Body of pancreas (tissue), 4 donors: ENCODE measurements around the gene KLHL29.

ENCODE experiments used
- POLR2A ChIP-seq, 3 donors: fragments of 450-650 bp; IDR thresholded peaks; one replicate each; pipeline ENCODE4 v1.6.1; 2016; ENCODE audit warnings: antibody characterized with exemption in 3 of 3, mild to moderate bottlenecking in 2 of 3
- TF ChIP-seq, protein P1 (sequence below), 7 experiments: fragments of 450-650 bp in 4 of 7; fragments of 200-600 bp in 3 of 7; sonication (generic) in 3 of 7; IDR thresholded peaks; one replicate each; pipeline ENCODE4 v1.5.1; 2016 to 2019; ENCODE audit warnings: antibody characterized with exemption in 7 of 7

DNA sequence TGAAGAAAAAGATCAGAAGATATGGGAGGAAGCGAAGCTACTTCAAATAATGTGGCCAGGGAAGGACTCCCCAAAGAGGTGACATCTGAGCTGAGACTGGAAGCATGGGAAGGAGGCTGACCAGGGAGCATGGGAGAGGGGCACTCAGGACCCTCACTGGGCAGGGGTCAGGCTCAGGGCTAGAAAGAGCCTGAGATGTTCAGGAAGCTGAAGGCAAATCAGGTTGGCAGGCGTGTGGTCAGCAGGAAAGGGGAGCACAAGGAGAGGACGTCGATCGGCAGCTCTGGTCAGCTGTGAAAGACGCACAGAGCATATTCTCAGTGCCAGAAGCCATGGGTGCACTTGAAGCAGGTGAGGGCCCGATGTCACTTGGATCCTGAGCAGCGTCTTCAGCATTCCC is 38.2 kb upstream of the KLHL29 start:
- TF ChIP-seq POLR2A (IDR thresholded peaks at IDR 0.05), result no peak
- TF ChIP-seq, protein P1, sequence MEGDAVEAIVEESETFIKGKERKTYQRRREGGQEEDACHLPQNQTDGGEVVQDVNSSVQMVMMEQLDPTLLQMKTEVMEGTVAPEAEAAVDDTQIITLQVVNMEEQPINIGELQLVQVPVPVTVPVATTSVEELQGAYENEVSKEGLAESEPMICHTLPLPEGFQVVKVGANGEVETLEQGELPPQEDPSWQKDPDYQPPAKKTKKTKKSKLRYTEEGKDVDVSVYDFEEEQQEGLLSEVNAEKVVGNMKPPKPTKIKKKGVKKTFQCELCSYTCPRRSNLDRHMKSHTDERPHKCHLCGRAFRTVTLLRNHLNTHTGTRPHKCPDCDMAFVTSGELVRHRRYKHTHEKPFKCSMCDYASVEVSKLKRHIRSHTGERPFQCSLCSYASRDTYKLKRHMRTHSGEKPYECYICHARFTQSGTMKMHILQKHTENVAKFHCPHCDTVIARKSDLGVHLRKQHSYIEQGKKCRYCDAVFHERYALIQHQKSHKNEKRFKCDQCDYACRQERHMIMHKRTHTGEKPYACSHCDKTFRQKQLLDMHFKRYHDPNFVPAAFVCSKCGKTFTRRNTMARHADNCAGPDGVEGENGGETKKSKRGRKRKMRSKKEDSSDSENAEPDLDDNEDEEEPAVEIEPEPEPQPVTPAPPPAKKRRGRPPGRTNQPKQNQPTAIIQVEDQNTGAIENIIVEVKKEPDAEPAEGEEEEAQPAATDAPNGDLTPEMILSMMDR (IDR thresholded peaks at IDR 0.05), result no peak
